ENCODE results near the gene EEF1A2.

DNA sequence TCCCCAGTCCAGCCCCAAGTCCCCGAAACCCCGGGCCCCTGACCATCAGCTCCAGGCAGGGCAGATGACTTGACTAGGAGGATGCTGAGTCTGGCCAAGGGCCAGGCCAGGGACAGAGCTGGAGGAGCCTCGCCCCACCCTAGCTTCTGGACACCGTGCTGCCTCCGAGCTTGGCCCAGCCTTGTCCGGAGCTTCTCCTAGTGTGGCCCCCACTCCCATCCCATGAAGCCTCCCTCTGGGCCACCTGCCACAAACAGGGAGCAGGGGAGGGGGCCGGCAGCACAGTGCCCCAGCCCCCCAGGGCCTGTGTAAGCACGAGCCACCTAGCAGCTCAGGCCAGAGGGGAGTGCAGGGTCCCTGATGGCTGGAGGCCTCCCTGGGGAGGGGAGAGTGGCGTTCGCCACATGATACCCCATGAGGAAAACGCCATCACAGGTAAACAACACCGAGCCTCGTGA lies 5.3 kb downstream of the EEF1A2 start:
- TF ChIP-seq, protein P1, sequence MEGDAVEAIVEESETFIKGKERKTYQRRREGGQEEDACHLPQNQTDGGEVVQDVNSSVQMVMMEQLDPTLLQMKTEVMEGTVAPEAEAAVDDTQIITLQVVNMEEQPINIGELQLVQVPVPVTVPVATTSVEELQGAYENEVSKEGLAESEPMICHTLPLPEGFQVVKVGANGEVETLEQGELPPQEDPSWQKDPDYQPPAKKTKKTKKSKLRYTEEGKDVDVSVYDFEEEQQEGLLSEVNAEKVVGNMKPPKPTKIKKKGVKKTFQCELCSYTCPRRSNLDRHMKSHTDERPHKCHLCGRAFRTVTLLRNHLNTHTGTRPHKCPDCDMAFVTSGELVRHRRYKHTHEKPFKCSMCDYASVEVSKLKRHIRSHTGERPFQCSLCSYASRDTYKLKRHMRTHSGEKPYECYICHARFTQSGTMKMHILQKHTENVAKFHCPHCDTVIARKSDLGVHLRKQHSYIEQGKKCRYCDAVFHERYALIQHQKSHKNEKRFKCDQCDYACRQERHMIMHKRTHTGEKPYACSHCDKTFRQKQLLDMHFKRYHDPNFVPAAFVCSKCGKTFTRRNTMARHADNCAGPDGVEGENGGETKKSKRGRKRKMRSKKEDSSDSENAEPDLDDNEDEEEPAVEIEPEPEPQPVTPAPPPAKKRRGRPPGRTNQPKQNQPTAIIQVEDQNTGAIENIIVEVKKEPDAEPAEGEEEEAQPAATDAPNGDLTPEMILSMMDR (IDR thresholded peaks at IDR 0.05; ENCODE audit: extremely low read depth in 1 of 2, insufficient read depth in 1 of 2, low read depth in 1 of 2, low read length in 2 of 2) = no peak
- no peak for TF ChIP-seq POLR2A (IDR thresholded peaks at IDR 0.05; ENCODE audit: low read depth, low read length)
- TF ChIP-seq EZH2 (IDR thresholded peaks at IDR 0.05; ENCODE audit: borderline replicate concordance, low read depth, low read length, severe bottlenecking) = no peak
- no peak for TF ChIP-seq MYC (IDR thresholded peaks at IDR 0.05; ENCODE audit: low read depth, low read length)
- no peak for TF ChIP-seq POLR2AphosphoS5 (IDR thresholded peaks at IDR 0.05; ENCODE audit: insufficient read depth, low read depth, low read length)
- no peak for TF ChIP-seq FOS (IDR thresholded peaks at IDR 0.05; ENCODE audit: borderline replicate concordance, insufficient read depth, low read length)

All from endothelial cell of umbilical vein (primary cell).